GM23338 (cell line): ENCODE results near the gene SETX. TPM values are rescaled to one million over a fixed set of nuclear protein-coding genes. Genes with fewer than 3 reads are reported as not detected.
A peak's percentile ranks its signal among the peaks of the same experiment; 100 is the strongest.
"Not testable (repeated sequence)": the region's sequence is repeated elsewhere in the genome, so short reads cannot be mapped to it uniquely, and the experiment has no call there.

Source experiments
- ATAC-seq: fragments of 200-7000 bp; cut with Tn5 transposase; 3 replicates; pipeline ENCODE4 v1.9.1; 2020
- DNase-seq: peaks from one replicate; pipeline ENCODE4 v3.0.0-alpha.2; 2015; ENCODE audit warnings: low spot score
- H2AFZ ChIP-seq: fragments of 200-600 bp; sonication (generic); 2 replicates; pipeline ENCODE4 v1.8.0; 2016; ENCODE audit warnings: antibody characterized with exemption, mild to moderate bottlenecking, moderate library complexity
- H3F3A ChIP-seq: fragments of 200-600 bp; sonication (generic); replicated peaks from 2 replicates; pipeline ENCODE4 v1.8.0; 2017; ENCODE audit warnings: antibody characterized with exemption, mixed run types, low read depth
- H3K27ac ChIP-seq: fragments of 200-600 bp; sonication (generic); 2 replicates; pipeline ENCODE4 v1.6.1; 2016; ENCODE audit warnings: low read depth
- H3K27me3 ChIP-seq: fragments of 200-600 bp; sonication (generic); 2 replicates; pipeline ENCODE4 v1.8.0; 2016; ENCODE audit warnings: mild to moderate bottlenecking, mixed run types, moderate library complexity; ENCODE audit not compliant: insufficient read depth
- H3K36me3 ChIP-seq: fragments of 200-600 bp; sonication (generic); 2 replicates; pipeline ENCODE4 v1.8.0; 2016; ENCODE audit warnings: mild to moderate bottlenecking; ENCODE audit not compliant: insufficient read depth
- H3K4me1 ChIP-seq: fragments of 200-600 bp; sonication (generic); 2 replicates; pipeline ENCODE4 v1.8.0; 2016; ENCODE audit warnings: mild to moderate bottlenecking, moderate library complexity; ENCODE audit not compliant: insufficient read depth
- H3K4me2 ChIP-seq: fragments of 200-600 bp; sonication (generic); 2 replicates; pipeline ENCODE4 v1.7.1; 2017; ENCODE audit warnings: mixed run types
- H3K4me3 ChIP-seq: fragments of 200-600 bp; sonication (generic); 2 replicates; pipeline ENCODE4 v1.6.1; 2016; ENCODE audit warnings: mixed run types
- H3K79me2 ChIP-seq: fragments of 200-600 bp; sonication (generic); replicated peaks from 2 replicates; pipeline ENCODE4 v1.8.0; 2017; ENCODE audit warnings: mild to moderate bottlenecking; ENCODE audit not compliant: insufficient read depth
- H3K9me2 ChIP-seq: fragments of 200-600 bp; sonication (generic); 2 replicates; pipeline ENCODE4 v1.8.0; 2017; ENCODE audit not compliant: insufficient read depth
- H4K20me1 ChIP-seq: fragments of 200-600 bp; sonication (generic); replicated peaks from 2 replicates; pipeline ENCODE4 v1.8.0; 2017; ENCODE audit warnings: mild to moderate bottlenecking; ENCODE audit not compliant: insufficient read depth
- H3K27ac Mint-ChIP-seq: 2 replicates; pipeline ENCODE4 v1.8.0; 2020; ENCODE audit warnings: inconsistent platforms, mild to moderate bottlenecking, moderate library complexity, mixed read lengths
- H3K27me3 Mint-ChIP-seq: 3 replicates; pipeline ENCODE4 v1.8.0; 2022; ENCODE audit warnings: low read depth, mild to moderate bottlenecking, moderate library complexity, mixed read lengths, inconsistent platforms; ENCODE audit not compliant: insufficient read depth, poor library complexity
- H3K36me3 Mint-ChIP-seq: 3 replicates; pipeline ENCODE4 v1.8.0; 2021; ENCODE audit warnings: low read depth, mild to moderate bottlenecking, inconsistent platforms, moderate library complexity, mixed read lengths
- H3K4me1 Mint-ChIP-seq: 3 replicates; pipeline ENCODE4 v1.8.0; 2020; ENCODE audit warnings: mild to moderate bottlenecking, inconsistent platforms, mixed read lengths
- H3K4me3 Mint-ChIP-seq: 3 replicates; pipeline ENCODE4 v1.8.0; 2021; ENCODE audit warnings: moderate library complexity, mild to moderate bottlenecking, inconsistent platforms, mixed read lengths
- H3K9me3 Mint-ChIP-seq: 3 replicates; pipeline ENCODE4 v1.8.0; 2020; ENCODE audit warnings: moderate library complexity, mild to moderate bottlenecking, inconsistent platforms, mixed read lengths
- CTCF ChIP-seq, 2 experiments: fragments of 200-600 bp in 1 of 2; sonication (generic) in 1 of 2; conservative IDR thresholded peaks; 2 replicates each; pipeline versions ENCODE4 v1.5.1 to v1.6.1; 2016 to 2017; ENCODE audit warnings: antibody characterized with exemption in 2 of 2, low read depth in 2 of 2, mild to moderate bottlenecking in 2 of 2, moderate library complexity in 1 of 2
- EZH2 ChIP-seq: fragments of 200-600 bp; sonication (generic); IDR thresholded peaks from one replicate; pipeline ENCODE4 v1.8.0; 2017; ENCODE audit warnings: antibody characterized with exemption, mild to moderate bottlenecking, low read depth; ENCODE audit not compliant: unreplicated experiment
- JUNB ChIP-seq: IDR thresholded peaks from one replicate; pipeline ENCODE4 v1.6.1; 2016; ENCODE audit warnings: antibody characterized with exemption; ENCODE audit not compliant: unreplicated experiment
- NANOG ChIP-seq: IDR thresholded peaks from 2 replicates; pipeline ENCODE4 v1.6.1; 2016; ENCODE audit warnings: antibody characterized with exemption, borderline replicate concordance
- POLR2AphosphoS5 ChIP-seq: IDR thresholded peaks from 2 replicates; pipeline ENCODE4 v1.6.1; 2016; ENCODE audit warnings: antibody characterized with exemption, low read depth
- REST ChIP-seq: IDR thresholded peaks from one replicate; pipeline ENCODE4 v1.6.1; 2018; ENCODE audit warnings: antibody characterized with exemption; ENCODE audit not compliant: unreplicated experiment
- ZNF331 ChIP-seq: fragments of 250-450 bp; sonication (Bioruptor Pico); IDR thresholded peaks from 2 replicates; pipeline ENCODE4 v1.5.0; 2020; ENCODE audit warnings: low read depth, mild to moderate bottlenecking, moderate library complexity
- polyA plus RNA-seq: library from polyadenylated mRNA; unstranded; fragments of >200 nt; fragmentation: Nextera tagmentation; extraction: Ambion mirVana; gene quantifications from 2 replicates; pipeline ENCODE4 v1.2.1, GENCODE V29; 2016
- total RNA-seq: library from RNA; depleted of rRNA; stranded (reverse); fragments of >200 nt; shearing (Covaris generic); gene quantifications from 2 replicates; pipeline ENCODE4 v1.2.3, GENCODE V29; 2014

Gene SETX
- total and polyA plus RNA-seq, 2 experiments from 2014 or later = 17.5 to 49.9 TPM

GRCh38 chr9:132269704-132270516, 84.9 kb downstream of the SETX start:
- not testable (repeated sequence) for H3K4me1 ChIP-seq, H4K20me1 ChIP-seq, H3K27me3 ChIP-seq, H3K79me2 ChIP-seq, H3K9me2 ChIP-seq, H3K4me2 ChIP-seq, H3K4me3 ChIP-seq, H3K4me3 Mint-ChIP-seq, H3K9me3 Mint-ChIP-seq, ATAC-seq, H3K4me1 Mint-ChIP-seq, H3K27me3 Mint-ChIP-seq, H2AFZ ChIP-seq, H3F3A ChIP-seq
- Histone ChIP-seq H3K36me3 (peaks cover 35% of the 10 kb centered on the region), H3K27ac (peak overlapping the region; percentile 86)
- peak; percentile 5 for DNase-seq
- H3K36me3 Mint-ChIP-seq = peaks cover 67% of the 10 kb centered on the region
- H3K27ac Mint-ChIP-seq = peak overlapping the region; percentile 98

- no peak overlapping the region for H3K4me2 ChIP-seq
- peak overlapping the region; percentile 96 for H3K27ac Mint-ChIP-seq
- H3K4me3 ChIP-seq = no peak overlapping the region
- no peaks in the 10 kb centered on the region; the same call in 2 of the 3 replicates for H3K4me1 Mint-ChIP-seq
- H3K79me2 ChIP-seq = no peaks in the 10 kb centered on the region
- H3K4me3 Mint-ChIP-seq = no peak overlapping the region
- H3F3A ChIP-seq = peaks cover 6% of the 10 kb centered on the region; the same call in 1 of the 2 replicates
- H3K36me3 Mint-ChIP-seq = peaks cover 67% of the 10 kb centered on the region
- 0 out of 2 replicates have a peak, but pooled peaks cover 7% of the 10 kb centered on the region for H4K20me1 ChIP-seq
- H3K9me3 Mint-ChIP-seq = no peaks in the 10 kb centered on the region
- no peaks in the 10 kb centered on the region for H3K4me1 ChIP-seq
- no peaks in the 10 kb centered on the region for H3K27me3 Mint-ChIP-seq
- H3K27ac ChIP-seq = peak overlapping the region; percentile 85
- peak; percentile 84 for DNase-seq
- H3K27me3 ChIP-seq = no peaks in the 10 kb centered on the region
- peaks cover 27% of the 10 kb centered on the region for H3K36me3 ChIP-seq
- peak; percentile 82 to 98 for TF ChIP-seq CTCF (conservative IDR thresholded peaks at IDR 0.05; ENCODE audit: low read depth in 2 of 2)
- no peak for TF ChIP-seq NANOG
- TF ChIP-seq JUNB = no peak
- TF ChIP-seq ZNF331 = no peak
- peak; percentile 95 for ATAC-seq
- H2AFZ ChIP-seq = no peak overlapping the region
- H3K9me2 ChIP-seq = no peaks in the 10 kb centered on the region
Measured at GRCh38 chr9:132268725-132269352, 85.9 kb downstream of the SETX start.

GRCh38 chr9:132267660-132268059, 87.1 kb downstream of the SETX start:
- DNase-seq (no peak), ATAC-seq (no peak)
- no peak overlapping the region for H3K27ac ChIP-seq
- no peaks in the 10 kb centered on the region for H3K27me3 Mint-ChIP-seq
- no peaks in the 10 kb centered on the region for H3K9me3 Mint-ChIP-seq
- no peaks in the 10 kb centered on the region for H3K79me2 ChIP-seq
- no peak overlapping the region for H3K4me2 ChIP-seq
- no peak overlapping the region for H3K4me3 Mint-ChIP-seq
- no peaks in the 10 kb centered on the region for H3K4me1 ChIP-seq
- peaks cover 5% of the 10 kb centered on the region; the same call in 1 of the 3 replicates for H3K4me1 Mint-ChIP-seq
- peaks cover 20% of the 10 kb centered on the region for H3K36me3 ChIP-seq
- no peaks in the 10 kb centered on the region for H3K27me3 ChIP-seq
- H3K36me3 Mint-ChIP-seq = peaks cover 58% of the 10 kb centered on the region
- peaks cover 6% of the 10 kb centered on the region; the same call in 1 of the 2 replicates for H3F3A ChIP-seq
- no peak overlapping the region for H3K4me3 ChIP-seq
- 0 out of 2 replicates have a peak, but pooled peaks cover 10% of the 10 kb centered on the region for H4K20me1 ChIP-seq
- H2AFZ ChIP-seq = no peak overlapping the region
- H3K27ac Mint-ChIP-seq = no peak overlapping the region
- no peaks in the 10 kb centered on the region for H3K9me2 ChIP-seq
- TF ChIP-seq POLR2AphosphoS5 (no peak), EZH2 (no peak), REST (no peak), JUNB (no peak)
